Fibroblast of villous mesenchyme (primary cell): ENCODE data around the gene ZNF414. TPM values are rescaled to one million over a fixed set of nuclear protein-coding genes. Genes with fewer than 3 reads are reported as not detected.

Experiments
- DNase-seq: peaks from one replicate; pipeline ENCODE4 v3.0.0-alpha.2; 2010; ENCODE audit warnings: low read depth
- H3K4me3 ChIP-seq: 2 replicates; pipeline ENCODE4 v1.5.1; 2011; ENCODE audit warnings: low read depth, mild to moderate bottlenecking, low read length
- CTCF ChIP-seq: IDR thresholded peaks from 2 replicates; pipeline ENCODE4 v1.5.1; 2012; ENCODE audit warnings: low read depth, mild to moderate bottlenecking, low read length; ENCODE audit not compliant: insufficient read depth
- total RNA-seq: library from RNA; depleted of rRNA; stranded (reverse); fragments of >200 nt; gene quantifications from 2 replicates; pipeline ENCODE4 v1.2.3, GENCODE V29; 2012

Gene ZNF414
- total RNA-seq, 1 donor: 5.2 TPM

- H3K4me3 ChIP-seq: no peak overlapping the region
- DNase-seq: no peak
- TF ChIP-seq CTCF: no peak
Observed at GRCh38 chr19:8503510-8503909, 10.5 kb downstream of the ZNF414 start.

- TF ChIP-seq CTCF: no peak
- no peak for DNase-seq
Observed at GRCh38 chr19:8501981-8502380, 12.0 kb downstream of the ZNF414 start.

GRCh38 chr19:8501516-8501915 lies 12.5 kb downstream of the ZNF414 start:
- no peak for DNase-seq
- H3K4me3 ChIP-seq: no peak overlapping the region
- TF ChIP-seq CTCF: no peak

More at GRCh38 chr19:8501981-8502380, 12.0 kb downstream of the ZNF414 start:
- H3K4me3 ChIP-seq: no peak overlapping the region

GRCh38 chr19:8500158-8500557 lies 13.8 kb downstream of the ZNF414 start:
- H3K4me3 ChIP-seq: no peak overlapping the region
- DNase-seq: peak; percentile 23
- no peak for TF ChIP-seq CTCF

- no peak for TF ChIP-seq CTCF
- no peak overlapping the region for H3K4me3 ChIP-seq
- DNase-seq: no peak
Observed at GRCh38 chr19:8499048-8499833, 14.7 kb downstream of the ZNF414 start.

DNA sequence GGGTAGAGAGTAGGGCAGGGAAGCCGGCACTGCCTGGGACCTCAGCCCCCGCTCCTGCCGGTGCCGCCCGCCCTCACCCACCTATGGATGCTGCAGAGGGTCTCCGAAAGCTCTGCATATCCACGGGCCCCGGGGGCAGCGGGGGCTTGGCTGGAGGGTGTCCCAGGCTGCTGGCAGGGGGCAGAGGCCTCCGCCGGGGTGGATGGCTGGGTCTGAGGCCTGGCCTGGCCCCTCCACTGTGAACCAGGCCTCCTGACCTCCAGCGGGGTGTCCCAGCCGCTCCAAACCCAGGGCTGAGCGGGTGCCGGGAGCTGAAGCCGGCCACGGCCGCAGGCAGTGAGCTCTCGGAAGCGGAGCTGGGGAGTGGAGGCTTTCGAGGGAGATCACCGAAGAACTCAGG lies 15.7 kb downstream of the ZNF414 start:
- no peak for TF ChIP-seq CTCF
- no peak for DNase-seq
- H3K4me3 ChIP-seq: no peak overlapping the region

GRCh38 chr19:8494158-8494557 lies 19.8 kb downstream of the ZNF414 start:
- DNase-seq: no peak
- H3K4me3 ChIP-seq: no peak overlapping the region
- no peak for TF ChIP-seq CTCF
